Adipocyte (in vitro differentiated cells): ENCODE measurements around the gene ATAD3C.
A peak's percentile ranks its signal among the peaks of the same experiment; 100 is the strongest.

ENCODE experiments used
- DNase-seq: peaks from one replicate; pipeline ENCODE4 v3.0.0-alpha.2; 2015; ENCODE audit warnings: low read depth
- H3K27me3 ChIP-seq: replicated peaks from 2 replicates; pipeline ENCODE4 v1.7.0; 2013; ENCODE audit warnings: mild to moderate bottlenecking, low read length, moderate library complexity; ENCODE audit not compliant: control insufficient read depth, insufficient read depth
- H3K36me3 ChIP-seq: 2 replicates; pipeline ENCODE4 v1.7.0; 2013; ENCODE audit warnings: low read length, mild to moderate bottlenecking, moderate library complexity; ENCODE audit not compliant: control insufficient read depth, insufficient read depth, severe bottlenecking
- H3K4me1 ChIP-seq: 2 replicates; pipeline ENCODE4 v1.7.0; 2013; ENCODE audit warnings: mild to moderate bottlenecking, low read length, moderate library complexity; ENCODE audit not compliant: control insufficient read depth, insufficient read depth
- H3K4me3 ChIP-seq: 2 replicates; pipeline ENCODE4 v1.7.0; 2013; ENCODE audit warnings: mild to moderate bottlenecking, low read length, moderate library complexity
- H3K9ac ChIP-seq: 2 replicates; pipeline ENCODE4 v1.7.0; 2013; ENCODE audit warnings: mild to moderate bottlenecking, low read length, moderate library complexity
- H3K9me3 ChIP-seq: 2 replicates; pipeline ENCODE4 v1.7.0; 2013; ENCODE audit warnings: mild to moderate bottlenecking, low read length, moderate library complexity; ENCODE audit not compliant: control insufficient read depth

Gene ATAD3C

GRCh38 chr1:1434131-1434823 is 15.2 kb upstream of the ATAD3C start:
- H3K27me3 ChIP-seq, result no peaks in the 10 kb centered on the region
- H3K36me3 ChIP-seq, result no peaks in the 10 kb centered on the region
- no peaks in the 10 kb centered on the region for H3K9me3 ChIP-seq
- DNase-seq, result no peak
- H3K4me3 ChIP-seq, result no peak overlapping the region
- H3K9ac ChIP-seq, result no peak overlapping the region
- H3K4me1 ChIP-seq, result peaks cover 33% of the 10 kb centered on the region

DNA sequence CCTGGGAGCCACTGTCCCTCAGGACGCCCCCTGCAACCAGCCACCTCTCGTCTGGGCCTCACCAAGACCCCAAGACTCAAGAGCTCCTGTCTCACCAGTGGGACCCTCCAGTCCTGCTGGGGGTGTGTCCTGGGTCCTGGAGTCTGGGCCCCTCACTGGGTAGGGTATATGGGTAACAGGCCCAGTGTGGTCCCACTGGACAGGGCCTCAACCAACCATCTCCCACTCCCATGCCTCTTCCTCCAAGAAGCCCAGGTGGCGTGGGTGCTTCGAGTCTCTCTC is 14.7 kb upstream of the ATAD3C start:
- no peak for DNase-seq
- H3K4me3 ChIP-seq, result no peak overlapping the region
- peaks cover 29% of the 10 kb centered on the region for H3K4me1 ChIP-seq
- no peaks in the 10 kb centered on the region for H3K36me3 ChIP-seq
- no peak overlapping the region for H3K9ac ChIP-seq
- no peaks in the 10 kb centered on the region for H3K9me3 ChIP-seq
- H3K27me3 ChIP-seq, result no peaks in the 10 kb centered on the region

DNA sequence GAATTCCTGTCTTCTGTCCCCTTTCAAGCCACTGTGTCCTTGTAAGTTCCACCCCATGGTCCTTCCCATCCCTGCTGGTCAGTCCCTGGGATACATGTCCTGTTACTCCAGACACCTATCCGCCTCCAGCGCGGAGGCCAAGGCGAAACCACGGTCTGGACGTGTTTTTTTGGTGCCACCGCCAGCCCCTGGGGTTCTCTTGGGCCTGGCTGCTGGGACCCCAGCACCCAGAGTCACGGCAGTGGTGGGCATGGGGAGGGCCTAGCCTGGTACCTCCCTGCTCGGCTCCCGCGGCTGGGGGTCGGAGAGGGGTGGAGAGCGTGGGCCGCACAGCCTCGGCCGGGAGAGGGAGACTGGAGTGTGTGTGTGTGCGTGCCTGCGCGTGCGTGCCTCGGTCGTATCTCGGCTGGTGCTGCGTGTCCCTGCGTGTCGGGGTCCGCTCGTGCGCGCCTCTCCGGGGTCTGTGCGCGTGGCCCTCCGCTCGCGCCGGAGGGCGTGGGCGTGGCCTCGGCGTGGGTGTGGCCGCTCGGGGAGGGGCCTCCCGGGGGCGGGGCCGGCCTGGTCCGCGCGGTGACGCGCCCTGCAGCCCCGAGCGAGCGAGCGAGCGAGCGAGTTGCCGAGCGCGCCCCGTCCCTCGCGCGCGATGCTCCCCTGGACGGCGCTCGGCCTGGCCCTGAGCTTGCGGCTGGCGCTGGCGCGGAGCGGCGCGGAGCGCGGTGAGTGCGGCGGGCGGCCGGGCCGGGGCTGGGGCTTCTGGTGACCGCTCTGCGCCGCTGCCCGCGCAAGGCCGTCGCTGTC is 14.2 kb upstream of the ATAD3C start, which contains the start of gene VWA1:
Gene VWA1, plus strand, starts transcription at position 585 of the 798 bp plus-strand sequence. Its CDS starts 59 bp downstream, at position 644.
- Histone ChIP-seq H3K9ac (no peak within 1 kb of the TSS), H3K9me3 (no peaks in the 10 kb centered on the region), H3K4me1 (peaks cover 23% of the 10 kb centered on the region), H3K36me3 (no peaks in the 10 kb centered on the region), H3K27me3 (no peaks in the 10 kb centered on the region), H3K4me3 (peak within 1 kb of the TSS; percentile 59)
- DNase-seq, result peak; percentile 83

- no peaks in the 10 kb centered on the region for H3K27me3 ChIP-seq
- peaks cover 20% of the 10 kb centered on the region for H3K4me1 ChIP-seq
- no peaks in the 10 kb centered on the region for H3K36me3 ChIP-seq
- no peak for DNase-seq
- no peaks in the 10 kb centered on the region for H3K9me3 ChIP-seq
- no peak overlapping the region for H3K4me3 ChIP-seq
- no peak overlapping the region for H3K9ac ChIP-seq
Observed at GRCh38 chr1:1435911-1436629, 13.4 kb upstream of the ATAD3C start.

DNA sequence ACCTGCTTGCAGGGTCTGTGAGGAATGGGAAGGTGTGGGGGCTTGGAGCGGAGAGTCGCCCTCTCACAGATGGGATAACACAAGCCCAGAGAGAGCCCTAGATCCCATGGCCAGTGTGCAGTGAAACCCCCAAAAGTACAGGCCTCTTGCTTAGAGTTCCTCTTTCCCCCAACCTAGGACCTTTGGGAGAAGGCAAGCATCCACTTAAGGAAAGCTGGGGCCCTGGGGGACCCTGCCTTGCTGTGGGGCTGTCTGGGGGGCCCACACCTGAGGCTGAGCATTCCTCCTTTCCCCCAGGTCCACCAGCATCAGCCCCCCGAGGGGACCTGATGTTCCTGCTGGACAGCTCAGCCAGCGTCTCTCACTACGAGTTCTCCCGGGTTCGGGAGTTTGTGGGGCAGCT is 12.9 kb upstream of the ATAD3C start:
- Histone ChIP-seq H3K9ac (no peak overlapping the region), H3K4me3 (no peak overlapping the region), H3K27me3 (no peaks in the 10 kb centered on the region), H3K9me3 (no peaks in the 10 kb centered on the region), H3K4me1 (peaks cover 23% of the 10 kb centered on the region), H3K36me3 (no peaks in the 10 kb centered on the region)
- DNase-seq, result no peak

- Histone ChIP-seq H3K9me3 (no peaks in the 10 kb centered on the region), H3K4me3 (no peak overlapping the region), H3K4me1 (peaks cover 17% of the 10 kb centered on the region), H3K9ac (no peak overlapping the region), H3K27me3 (no peaks in the 10 kb centered on the region), H3K36me3 (no peaks in the 10 kb centered on the region)
- no peak for DNase-seq
Observed at GRCh38 chr1:1437033-1437903, 12.2 kb upstream of the ATAD3C start.

DNA sequence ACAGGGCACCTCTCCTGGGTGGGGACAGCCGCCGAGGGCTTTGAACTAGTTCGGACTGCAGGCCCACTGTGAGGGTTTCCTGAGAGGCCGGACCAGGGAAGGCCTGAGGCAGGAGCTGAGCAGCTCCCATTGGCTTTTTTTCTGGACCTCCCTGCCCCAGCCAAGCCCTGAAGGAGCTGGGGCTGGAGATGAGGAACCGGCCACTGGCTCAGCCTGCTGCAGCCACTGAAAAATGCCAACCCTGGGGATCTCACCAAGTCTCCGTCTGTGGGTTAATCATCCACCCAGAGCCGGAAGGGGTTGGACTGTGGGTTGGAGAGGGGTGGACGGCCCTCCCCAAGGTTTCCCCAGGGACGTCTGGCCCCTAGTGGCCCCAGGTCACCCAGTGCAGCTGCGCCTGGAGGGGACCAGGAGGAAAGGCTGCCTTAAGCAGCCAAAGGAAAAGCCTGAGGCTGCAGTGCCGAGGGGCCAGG is 11.5 kb upstream of the ATAD3C start:
- DNase-seq, result no peak

DNA sequence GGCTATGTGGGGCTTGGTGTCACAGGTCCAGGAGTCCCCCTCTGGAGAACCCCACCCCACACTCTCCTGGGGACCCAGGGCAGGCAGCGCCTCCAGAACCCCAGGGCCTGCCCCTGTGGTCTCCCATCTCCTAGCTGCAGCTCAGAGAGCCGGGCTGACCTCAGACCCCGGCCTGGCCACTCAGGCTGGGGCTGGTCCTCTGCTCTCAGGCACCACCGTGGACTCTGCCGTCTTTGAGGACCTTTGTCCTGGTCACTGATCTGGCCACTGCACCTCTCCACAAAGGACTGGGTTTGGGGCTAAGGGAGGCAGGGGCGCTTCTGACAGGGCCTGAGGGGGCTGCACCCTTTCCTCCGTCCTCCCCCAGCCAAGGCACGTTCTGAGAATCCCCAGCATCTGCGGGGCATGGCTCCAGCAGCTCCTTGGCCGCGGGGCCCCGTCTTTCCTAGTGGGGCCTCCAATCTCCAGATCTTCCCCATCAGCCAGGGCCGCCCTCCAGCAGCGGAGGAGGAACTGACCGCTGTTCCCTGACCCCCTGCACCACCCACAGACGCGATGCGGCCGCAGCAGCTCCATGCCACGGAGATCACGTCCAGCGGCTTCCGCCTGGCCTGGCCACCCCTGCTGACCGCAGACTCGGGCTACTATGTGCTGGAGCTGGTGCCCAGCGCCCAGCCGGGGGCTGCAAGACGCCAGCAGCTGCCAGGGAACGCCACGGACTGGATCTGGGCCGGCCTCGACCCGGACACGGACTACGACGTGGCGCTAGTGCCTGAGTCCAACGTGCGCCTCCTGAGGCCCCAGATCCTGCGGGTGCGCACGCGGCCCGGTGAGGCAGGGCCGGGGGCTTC is 10.7 kb upstream of the ATAD3C start:
- no peak overlapping the region for H3K9ac ChIP-seq
- H3K36me3 ChIP-seq, result no peaks in the 10 kb centered on the region
- DNase-seq, result no peak
- no peak overlapping the region for H3K4me3 ChIP-seq
- H3K4me1 ChIP-seq, result peaks cover 7% of the 10 kb centered on the region
- H3K9me3 ChIP-seq, result no peaks in the 10 kb centered on the region
- H3K27me3 ChIP-seq, result no peaks in the 10 kb centered on the region

More for the DNA sequence above, 11.5 kb upstream of the ATAD3C start:
- Histone ChIP-seq H3K27me3 (no peaks in the 10 kb centered on the region), H3K4me3 (no peak overlapping the region), H3K9me3 (no peaks in the 10 kb centered on the region), H3K9ac (no peak overlapping the region), H3K36me3 (no peaks in the 10 kb centered on the region), H3K4me1 (peaks cover 14% of the 10 kb centered on the region)

DNA sequence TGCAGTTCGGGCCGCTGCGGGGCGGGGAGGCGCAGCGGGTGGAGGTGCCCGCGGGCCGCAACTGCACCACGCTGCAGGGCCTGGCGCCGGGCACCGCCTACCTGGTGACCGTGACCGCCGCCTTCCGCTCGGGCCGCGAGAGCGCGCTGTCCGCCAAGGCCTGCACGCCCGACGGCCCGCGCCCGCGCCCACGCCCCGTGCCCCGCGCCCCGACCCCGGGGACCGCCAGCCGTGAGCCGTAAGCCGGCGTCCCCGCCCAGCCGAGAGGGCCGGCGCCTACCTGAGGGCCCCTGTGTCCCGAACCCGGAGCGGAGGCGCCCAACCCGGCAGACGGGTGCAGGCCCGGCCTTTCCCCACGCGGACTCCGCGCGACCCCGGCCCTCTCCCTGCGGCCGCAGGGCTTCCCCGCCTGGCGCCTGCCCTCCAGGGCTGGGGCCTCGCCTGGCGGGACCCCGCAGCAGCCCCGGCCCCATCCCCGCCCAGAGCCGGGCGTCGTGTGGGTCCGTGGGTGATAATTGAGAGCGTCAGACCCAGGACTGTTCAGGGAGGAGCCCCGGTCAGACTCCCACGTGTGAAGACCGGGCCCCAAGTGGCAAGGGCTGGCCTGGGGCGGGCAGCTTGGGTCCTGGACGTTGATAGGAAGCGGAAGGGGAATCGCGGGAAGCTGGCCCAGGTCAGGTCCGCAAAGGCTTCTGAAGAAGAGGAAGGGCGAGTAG is 9.8 kb upstream of the ATAD3C start:
- no peak for DNase-seq
- Histone ChIP-seq H3K4me1 (peaks cover 7% of the 10 kb centered on the region), H3K4me3 (no peak overlapping the region), H3K36me3 (no peaks in the 10 kb centered on the region), H3K27me3 (no peaks in the 10 kb centered on the region), H3K9ac (no peak overlapping the region), H3K9me3 (no peaks in the 10 kb centered on the region)
